Fibroblast of lung (primary cell): ENCODE measurements around the gene FMN1.

Experiments
- EZH2 ChIP-seq: IDR thresholded peaks from 2 replicates; pipeline ENCODE4 v1.5.1; 2012; ENCODE audit warnings: low read length, control low read depth, mild to moderate bottlenecking; ENCODE audit errors: missing control alignments
- TF ChIP-seq, protein P1 (sequence below), 2 donors: IDR thresholded peaks in 1 of 2; conservative IDR thresholded peaks in 1 of 2; 1 replicate in 1 of 2; 2 replicates in 1 of 2; pipeline ENCODE4 v1.5.1; 2011 to 2012; ENCODE audit warnings: low read length in 2 of 2, control low read depth in 1 of 2, inconsistent platforms in 1 of 2, low read depth in 1 of 2, mild to moderate bottlenecking in 1 of 2

GRCh38 chr15:32990071-32990470 lies 204.4 kb downstream of the FMN1 start:
- TF ChIP-seq EZH2: no peak
- TF ChIP-seq, protein P1, sequence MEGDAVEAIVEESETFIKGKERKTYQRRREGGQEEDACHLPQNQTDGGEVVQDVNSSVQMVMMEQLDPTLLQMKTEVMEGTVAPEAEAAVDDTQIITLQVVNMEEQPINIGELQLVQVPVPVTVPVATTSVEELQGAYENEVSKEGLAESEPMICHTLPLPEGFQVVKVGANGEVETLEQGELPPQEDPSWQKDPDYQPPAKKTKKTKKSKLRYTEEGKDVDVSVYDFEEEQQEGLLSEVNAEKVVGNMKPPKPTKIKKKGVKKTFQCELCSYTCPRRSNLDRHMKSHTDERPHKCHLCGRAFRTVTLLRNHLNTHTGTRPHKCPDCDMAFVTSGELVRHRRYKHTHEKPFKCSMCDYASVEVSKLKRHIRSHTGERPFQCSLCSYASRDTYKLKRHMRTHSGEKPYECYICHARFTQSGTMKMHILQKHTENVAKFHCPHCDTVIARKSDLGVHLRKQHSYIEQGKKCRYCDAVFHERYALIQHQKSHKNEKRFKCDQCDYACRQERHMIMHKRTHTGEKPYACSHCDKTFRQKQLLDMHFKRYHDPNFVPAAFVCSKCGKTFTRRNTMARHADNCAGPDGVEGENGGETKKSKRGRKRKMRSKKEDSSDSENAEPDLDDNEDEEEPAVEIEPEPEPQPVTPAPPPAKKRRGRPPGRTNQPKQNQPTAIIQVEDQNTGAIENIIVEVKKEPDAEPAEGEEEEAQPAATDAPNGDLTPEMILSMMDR (conservative IDR thresholded peaks at IDR 0.05 in 1 of 2, IDR thresholded peaks at IDR 0.05 in 1 of 2; ENCODE audit: low read depth in 1 of 2, low read length in 2 of 2): no peak
